Cortex of kidney (tissue), 1 donor: Measurements from ENCODE around the gene ARHGAP4.

ENCODE experiments used
- DNase-seq: peaks from one replicate; lab custom pipeline; 2025; lab: John Stamatoyannopoulos, UW

ARHGAP4 gene

DNA sequence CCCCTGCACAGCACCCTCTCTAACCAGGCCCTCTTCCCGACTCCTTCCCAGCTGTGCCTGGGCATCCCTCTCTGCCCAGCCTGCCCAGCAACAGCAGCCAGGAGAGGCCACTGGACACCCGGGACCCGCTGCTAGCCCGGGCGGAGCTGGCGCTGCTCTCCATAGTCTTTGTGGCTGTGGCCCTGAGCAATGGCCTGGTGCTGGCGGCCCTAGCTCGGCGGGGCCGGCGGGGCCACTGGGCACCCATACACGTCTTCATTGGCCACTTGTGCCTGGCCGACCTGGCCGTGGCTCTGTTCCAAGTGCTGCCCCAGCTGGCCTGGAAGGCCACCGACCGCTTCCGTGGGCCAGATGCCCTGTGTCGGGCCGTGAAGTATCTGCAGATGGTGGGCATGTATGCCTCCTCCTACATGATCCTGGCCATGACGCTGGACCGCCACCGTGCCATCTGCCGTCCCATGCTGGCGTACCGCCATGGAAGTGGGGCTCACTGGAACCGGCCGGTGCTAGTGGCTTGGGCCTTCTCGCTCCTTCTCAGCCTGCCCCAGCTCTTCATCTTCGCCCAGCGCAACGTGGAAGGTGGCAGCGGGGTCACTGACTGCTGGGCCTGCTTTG, 20.5 kb downstream of the ARHGAP4 start:
- DNase-seq: no peak

DNA sequence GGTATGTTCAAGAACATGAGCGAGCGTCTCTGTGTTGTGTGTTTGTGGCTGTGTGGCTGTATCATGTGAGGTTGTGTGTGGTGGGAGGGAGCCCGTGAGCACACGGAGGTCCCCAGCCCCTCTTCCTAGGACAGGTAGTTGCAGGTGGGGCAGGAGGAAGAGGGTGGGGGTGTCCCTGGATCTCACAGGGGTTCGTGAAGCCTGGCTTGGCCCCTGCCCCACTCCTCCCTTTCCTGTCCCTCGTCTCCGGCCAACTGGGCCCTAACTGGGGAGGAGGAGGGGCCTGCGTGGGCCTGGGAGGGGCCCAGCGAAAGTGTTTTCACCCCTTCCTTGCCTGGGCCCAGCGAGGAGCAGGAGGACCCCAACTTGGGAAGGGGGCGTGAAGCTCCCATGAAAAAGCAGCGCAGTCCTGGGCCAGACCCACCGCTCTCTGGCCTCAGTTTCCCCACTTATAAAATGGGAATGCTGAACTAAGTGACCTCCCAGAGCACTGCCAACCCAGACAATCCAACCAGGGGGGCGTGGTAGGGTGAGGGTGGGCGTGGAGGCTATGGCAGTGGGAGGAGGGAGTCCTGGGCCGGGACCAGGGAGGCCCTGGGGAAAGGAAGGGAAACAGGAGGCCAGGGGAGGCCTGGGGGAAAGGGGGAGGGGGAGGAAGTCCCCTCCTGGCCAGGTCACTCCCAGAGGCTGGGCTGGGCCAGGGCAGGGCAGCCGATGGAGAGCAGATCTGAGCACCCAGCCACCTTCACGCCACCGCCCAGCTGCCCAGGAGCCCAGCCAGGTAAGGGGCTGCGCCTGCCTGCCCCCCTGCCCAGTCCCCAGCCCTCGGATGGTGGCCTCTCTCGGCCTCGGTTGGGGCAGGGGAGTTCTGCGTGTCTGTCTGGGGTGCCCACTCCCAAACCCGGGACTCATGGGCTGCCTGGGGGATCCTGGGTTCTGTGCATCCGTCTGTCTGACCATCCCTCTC, 21.8 kb downstream of the ARHGAP4 start, which contains the start of gene AVPR2:
AVPR2 (plus strand) TSS at position 683 of the 967 bp plus-strand sequence. CDS start 473 bp downstream, outside the sequence.
- no peak for DNase-seq

DNA sequence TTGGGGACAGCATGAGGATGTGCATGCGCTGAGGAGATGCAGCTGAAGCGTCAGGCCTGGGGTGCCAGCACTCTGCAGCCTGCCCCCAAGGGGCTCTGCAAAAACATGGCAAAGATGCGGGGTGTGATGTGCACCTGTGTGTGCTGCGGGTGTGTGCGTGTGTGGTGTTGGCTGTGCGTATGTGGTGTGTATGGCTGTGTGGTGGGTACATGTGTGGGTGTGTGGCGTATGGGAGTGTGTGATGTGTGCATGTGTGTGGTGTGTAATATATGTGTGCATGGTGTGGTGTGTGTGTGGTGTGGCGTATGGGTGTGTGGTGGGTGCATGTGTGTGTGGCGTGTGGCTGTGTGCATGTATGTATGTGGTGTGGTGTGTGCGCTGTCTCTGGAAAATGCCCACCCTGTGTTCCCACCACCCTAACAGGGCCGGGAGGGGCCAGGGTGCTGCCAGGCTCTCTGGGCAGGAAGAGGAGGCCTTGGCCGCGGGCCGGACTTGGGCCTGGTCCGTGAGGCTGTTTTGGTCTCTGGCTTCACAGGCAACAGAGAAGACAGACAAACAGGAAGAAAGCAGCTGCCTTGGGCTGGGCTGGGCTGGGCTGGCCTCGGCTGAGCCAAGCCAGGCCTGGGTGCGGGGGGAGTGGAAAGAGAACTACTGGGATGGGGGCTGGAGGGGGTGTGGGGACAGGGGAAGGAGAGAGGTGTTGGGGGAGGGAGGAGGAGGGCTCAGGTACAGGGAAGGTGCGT, 22.7 kb downstream of the ARHGAP4 start:
- no peak for DNase-seq

DNA sequence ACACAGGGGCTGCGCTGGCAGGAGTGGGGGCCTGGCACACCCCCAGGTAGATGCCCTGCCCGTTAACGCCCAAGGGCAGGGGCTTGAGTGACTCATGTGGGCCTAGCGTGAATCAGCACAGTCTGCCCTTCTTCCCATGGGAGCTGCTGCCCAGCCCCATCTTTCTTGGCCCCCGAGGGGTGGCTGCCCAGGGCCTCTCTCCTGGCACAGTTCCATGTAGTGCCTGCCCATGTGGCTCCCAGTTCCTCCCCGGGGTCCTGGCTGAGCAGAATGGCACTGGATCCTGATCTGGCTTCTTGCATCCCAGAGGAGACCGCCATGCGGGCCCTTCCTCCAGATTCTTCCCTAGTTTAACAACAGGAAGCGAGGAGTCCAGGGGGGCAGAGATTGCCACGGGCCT, 23.7 kb downstream of the ARHGAP4 start:
- no peak for DNase-seq

DNA sequence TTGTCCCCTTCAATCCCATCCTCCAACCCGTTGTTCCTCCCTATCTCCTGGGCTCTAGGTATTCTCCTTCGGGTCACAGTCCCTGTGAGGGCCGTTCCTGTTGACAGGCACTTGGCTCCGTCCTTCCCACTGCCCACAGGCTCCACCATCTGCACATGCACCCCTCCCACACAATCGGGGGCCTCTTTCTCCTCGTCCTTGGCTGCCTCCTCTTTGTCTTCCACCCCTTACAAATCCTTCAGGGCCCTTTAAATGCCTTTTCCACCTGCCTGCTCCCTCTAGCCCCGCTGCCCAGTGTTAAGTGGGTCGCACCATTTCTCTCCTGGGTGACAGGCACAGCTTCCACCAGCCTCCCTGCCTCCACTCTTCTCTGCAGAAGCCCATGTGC, 24.3 kb downstream of the ARHGAP4 start:
- DNase-seq: no peak

DNA sequence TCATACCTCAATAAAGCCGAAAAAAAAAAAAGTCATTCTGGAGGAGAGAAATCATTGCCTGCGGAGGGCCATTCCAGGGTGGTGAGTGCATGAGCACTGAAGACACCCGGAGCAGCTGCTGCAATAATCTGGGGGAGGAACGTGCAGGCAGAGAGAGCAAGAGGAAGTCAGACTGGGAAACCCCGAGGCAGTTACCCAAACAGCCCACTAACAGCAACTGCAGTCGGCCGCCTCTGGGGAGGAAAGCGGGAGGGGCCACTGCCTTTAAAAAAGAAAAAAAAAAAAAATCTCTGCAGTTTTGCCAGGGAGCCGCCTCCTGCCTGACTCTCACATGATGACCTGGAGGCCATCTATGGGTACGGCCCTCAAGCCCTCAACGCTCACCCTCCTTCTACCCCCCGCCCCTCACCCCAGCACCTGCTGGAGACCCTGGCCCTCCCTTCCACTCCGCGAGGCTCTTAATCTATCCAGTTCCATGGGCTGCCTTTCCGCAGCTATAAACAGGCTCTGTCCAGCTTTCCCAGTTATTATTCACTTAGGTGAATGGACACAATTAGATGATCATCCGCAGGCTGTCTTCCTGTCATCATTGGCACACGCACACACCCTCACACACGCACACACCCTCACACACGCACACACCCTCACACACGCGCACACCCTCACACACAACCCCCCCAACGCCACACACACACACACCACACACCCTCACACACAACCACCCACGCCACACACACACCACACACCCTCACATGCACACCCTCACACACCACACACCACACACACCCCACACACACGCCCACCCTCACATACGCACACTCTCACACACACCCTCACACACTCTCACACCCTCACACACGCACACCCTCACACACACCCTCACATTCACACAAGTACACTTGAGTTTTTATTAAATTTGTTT, 25.0 kb downstream of the ARHGAP4 start:
- no peak for DNase-seq

DNA sequence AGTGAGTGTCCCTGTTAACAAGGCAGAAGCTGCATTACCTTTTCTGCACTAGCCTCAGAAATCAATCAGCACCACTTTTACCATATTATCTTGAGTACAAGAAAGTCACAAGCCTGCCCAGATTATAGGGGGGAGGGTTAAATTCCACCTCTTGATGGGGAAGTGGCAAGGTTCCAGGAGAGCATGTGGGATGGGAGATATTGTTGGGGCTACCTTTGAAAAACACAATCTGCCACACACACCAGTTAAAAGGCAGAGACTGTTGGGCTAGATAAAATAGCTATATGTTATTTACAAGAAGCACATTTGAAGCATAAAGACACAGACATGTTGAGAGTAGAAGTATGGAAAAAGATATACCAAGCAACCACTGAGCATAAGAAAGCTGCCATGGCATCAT, 28.2 kb downstream of the ARHGAP4 start:
- DNase-seq: no peak

DNA sequence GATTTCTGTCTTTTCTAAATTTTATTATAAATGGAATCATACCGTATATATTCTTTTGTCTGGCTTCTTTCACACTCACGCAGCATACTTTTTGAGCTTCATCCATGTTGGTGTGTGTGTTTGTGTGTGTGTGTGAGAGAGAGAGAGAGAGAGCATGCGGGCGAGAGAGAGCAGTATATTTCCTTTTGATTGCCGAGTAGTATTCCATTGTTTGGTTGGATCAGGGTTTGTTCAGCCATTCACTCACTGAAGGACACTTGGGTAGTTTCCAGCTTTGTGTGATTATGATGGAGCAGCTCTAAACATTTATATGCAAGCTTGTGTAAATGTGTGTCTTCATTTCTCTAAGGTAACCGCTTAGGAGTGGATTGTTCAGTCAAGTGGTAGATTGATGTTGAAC, 36.9 kb downstream of the ARHGAP4 start:
- no peak for DNase-seq

DNA sequence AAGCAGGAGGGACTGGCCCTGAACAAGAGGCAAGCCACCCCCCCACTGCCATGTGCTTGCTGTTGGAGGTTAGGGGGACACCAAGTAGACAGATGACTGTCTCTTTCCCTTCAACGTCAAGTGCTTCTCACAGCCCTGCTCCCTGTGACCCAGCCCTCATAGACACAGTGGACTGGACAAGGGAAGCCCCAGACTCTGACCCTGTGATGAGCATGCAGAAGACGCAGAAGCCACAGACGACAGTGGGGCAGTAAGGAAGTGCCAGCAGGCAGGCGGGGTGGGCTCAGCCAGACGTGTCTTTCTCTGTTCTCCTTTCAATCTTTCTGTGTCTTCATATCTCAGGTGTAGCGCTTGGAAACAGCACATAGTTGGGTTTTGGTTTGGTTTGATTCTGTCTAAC, 37.7 kb downstream of the ARHGAP4 start:
- no peak for DNase-seq

DNA sequence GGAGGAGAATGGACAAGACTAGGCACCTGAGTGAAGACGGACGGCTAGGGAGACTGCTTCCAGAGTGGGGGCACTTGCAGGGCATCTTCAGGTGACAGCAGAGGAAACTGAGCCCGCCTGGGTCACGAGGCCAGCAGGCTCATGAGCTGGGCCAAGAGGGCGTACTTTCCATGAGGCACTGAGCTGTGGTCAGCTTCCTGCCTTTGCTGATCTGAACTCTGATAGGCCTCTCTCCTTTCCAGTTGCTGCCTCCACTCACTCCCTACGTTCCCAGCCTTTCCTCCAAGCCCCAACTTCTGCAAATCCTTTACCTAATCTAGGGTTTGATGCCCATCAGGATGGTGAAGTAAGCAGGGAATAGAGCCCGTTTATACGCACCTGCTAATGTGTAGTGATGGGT, 38.7 kb downstream of the ARHGAP4 start:
- no peak for DNase-seq

DNA sequence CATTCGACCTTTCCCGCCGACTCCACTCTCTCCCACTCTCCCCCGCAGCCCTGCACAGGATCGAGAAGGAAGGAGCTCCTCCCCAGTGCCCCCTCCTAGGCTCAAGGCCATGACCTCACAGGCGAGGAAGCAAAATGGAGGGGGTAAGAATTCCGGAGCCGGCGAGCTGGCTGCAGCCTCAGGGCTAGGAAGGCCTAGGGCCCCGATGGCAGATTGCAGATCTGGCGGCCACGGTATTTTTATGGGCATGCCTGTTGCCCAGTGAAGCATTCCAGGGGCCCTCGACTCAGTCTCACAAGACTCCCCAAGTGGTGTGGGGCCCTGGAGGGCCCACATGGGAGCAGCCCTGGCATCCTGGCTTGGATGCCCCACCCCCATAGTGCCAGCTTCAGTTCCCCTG, 39.1 kb downstream of the ARHGAP4 start:
- DNase-seq: no peak

DNA sequence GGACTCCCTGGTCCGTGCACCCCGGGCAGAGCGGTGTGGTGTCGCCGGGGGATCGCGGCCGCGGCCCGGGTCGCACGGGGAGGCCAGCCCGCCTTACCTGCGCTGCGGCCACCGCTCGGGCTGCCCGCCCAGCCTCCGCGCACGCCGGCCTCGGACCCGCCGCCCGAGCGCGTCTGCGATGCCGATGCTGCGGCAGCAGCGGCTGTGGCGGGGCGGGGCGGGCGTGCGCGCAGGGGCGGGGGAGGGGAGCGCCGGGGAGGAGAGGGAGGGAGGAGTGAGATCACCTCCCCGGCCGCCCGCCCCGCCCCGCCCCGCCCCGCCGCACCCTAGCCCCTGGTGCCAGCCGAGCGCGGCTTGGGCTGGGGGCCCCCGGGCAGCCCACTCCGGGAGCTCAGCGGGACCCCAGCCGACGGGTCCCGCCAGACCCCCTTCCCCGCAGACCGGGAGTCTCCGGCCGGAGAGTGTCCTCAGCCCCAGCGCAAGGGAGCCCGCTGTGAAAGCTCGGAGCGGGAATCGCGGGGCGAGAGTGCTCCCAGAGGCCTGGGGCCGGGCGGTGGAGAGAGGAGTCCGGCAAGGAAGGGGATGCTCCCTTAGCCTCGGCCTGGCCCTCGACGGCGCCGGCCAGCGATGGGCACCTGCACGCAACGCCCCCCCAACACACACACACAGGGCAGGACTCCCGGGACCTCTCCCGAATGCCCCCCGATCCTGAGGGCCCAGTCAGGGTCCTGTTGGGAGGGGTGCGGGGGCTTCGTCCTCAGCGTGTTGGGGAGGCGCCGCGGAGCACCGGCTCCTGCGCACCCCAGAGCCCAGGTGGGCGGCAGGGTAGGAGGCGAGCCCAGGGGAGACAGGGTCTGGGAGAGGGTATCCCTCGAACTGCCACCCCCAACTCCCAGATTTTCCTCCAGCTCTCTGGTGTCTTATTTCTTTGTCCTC, 39.8 kb downstream of the ARHGAP4 start, which contains the start of gene L1CAM:
L1CAM (minus strand) TSS at position 206 of the 936 bp plus-strand sequence. CDS start 10,337 bp downstream, outside the sequence.
- no peak for DNase-seq

DNA sequence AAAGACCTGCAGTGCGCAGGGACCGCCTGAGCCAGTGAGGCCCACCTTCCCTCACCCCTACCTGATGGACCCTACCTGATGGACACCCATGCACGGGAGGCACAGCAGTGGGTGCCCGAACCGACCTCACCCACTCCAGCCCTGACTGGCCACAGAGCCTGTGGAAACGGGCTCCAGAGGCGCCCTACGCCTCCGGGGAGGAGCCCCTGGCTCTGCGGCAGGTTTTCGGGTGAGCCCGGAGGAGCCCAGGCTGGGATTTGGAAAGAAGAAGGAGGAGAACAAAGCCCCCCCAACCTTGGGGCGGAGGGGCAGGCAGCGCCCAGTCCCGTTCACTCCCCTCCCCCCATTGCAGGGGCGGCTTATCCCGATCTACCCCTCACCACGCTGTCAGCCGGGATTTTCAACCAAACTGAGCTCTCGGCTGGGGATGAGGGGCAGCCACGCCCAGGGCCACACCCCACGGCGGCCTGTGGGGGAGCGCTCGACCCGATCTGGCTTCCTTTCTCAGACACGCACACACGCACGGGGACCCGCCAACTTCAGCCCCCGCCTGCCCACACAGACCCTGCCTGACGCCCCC, 40.8 kb downstream of the ARHGAP4 start:
- no peak for DNase-seq

DNA sequence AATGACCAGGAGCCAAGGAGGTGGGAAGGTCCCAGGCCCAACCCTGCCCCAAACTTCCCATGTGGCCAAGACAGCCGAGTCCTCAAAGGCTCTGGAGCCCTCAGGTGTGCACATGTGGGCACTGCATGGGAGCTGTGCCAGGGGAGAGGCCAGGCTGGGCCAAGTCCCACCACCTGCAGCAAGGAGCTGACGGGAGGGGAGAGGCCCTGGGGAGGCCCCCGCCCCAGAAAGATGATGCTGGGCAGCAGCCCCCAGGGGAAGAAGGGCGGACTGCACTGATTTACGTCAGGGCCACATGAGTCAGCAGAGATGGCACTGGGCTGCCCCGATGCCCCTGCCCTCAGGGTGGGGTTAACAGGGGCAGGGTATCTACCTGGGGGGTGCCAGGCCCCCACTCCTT, 41.5 kb downstream of the ARHGAP4 start:
- DNase-seq: no peak

DNA sequence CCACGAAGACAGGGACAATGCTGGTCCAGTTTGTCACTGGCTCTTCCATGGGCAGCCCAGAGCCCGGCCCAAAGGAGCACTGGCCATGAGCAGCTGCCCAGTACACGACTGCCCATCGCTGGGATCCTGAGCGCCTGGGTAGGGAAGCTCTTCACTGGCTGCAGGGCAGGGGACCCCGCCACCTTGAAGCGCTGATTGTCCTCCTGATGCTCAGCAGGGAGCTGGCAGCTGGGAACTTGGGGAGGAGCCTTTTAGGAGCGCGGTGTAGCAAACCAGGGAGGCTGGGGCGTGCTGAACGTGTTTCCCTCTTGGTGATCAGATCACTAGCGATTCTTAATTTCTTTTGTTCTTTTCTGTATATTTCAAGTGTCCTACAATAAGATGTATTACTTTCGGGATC, 41.9 kb downstream of the ARHGAP4 start:
- no peak for DNase-seq

DNA sequence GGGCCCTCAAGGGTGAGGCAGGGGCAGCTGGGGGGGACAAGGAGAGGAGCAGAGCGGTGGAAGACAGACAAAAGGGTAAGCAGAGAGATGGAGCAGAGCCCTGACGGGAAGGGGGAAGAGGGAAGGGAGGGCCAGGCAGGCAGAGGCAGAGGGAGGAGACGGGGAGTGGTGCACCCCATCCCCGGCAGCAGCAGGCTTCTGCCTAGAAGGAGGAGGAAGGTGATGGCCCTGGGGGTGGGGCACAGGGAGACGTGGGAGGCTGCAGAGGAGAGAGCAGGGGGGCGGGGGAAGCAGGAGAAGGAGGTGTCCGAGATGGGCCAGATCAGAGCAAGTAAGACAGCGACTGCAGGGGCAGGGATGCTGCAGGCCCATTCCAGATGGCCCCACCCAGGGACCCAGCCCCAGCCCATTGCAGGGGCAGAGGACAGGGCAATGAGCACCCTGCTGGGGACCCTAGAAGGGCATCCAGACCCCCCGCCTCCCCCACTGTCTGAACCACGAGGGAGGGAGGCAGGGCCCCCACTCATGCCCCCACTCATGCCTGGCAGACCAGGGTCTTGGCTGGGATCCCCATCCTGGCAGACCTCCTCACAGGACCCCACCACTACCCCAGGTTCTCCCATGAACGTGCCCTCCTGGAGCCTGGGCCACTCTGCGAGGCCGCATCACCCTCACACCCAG, 42.8 kb downstream of the ARHGAP4 start:
- no peak for DNase-seq

DNA sequence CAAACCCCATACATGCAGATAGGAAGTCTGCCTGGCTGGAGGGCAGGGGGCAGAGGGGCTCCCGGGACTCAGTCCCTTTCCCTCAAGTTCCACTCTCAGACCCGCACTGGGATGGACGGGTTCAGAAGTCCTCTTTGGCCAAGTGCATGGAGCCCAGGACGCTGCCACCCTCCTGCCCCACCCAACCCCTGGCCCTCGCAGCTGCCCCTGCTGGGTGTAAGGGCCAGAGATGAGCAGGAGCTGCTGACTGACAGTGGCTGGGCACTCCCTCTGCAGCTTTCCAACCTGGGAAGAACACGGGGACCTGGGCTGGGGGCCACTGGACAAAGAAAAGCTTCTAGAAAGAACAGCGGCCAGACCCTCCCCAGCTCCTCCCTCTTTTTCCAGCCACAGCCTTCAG, 43.5 kb downstream of the ARHGAP4 start:
- DNase-seq: no peak

DNA sequence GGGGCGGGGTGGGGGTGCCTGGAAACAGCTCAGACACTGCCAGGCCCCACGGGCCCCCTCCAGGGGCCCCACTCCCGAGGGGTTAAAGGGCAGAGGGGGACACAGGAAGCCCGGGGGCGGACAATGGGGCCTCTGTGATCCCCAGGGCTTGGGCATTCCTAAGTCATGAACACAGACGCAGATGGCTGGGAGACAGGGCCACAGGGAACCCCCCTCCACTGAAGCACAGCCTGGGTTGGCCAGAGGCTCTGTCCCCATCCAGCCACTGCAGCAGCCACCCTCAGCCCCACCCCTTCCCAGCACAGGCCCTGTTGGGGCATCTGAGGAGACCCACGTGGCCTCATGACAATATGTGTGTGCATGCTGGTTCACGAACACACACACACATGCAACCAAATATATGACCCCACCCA, 44.0 kb downstream of the ARHGAP4 start:
- DNase-seq: no peak

DNA sequence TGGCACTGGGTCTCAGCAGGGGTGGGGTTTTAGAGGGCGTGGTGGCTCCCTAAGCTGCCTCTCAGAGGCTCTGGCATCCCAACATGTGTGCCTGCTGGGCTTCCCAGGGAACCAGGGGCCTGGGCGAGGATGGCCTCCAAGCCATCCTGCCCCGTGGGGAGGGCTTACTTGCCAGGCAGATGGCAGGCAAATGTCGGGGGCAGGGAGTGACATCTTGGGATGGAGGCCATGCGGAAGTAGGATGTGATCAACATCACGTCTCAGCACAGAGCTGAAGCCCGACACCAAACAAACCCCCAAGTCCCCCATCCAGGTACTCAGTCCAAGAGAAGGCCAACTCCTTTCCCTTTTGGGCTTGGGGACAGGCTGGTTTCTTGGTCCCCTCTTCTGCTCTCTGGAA, 44.8 kb downstream of the ARHGAP4 start:
- DNase-seq: no peak
